ENCODE data around the gene KRTAP23-1.

KRTAP23-1 gene, protein sequence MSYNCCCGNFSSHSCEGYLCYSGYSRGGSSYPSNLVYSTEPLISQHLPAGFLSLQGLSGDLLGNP

DNA sequence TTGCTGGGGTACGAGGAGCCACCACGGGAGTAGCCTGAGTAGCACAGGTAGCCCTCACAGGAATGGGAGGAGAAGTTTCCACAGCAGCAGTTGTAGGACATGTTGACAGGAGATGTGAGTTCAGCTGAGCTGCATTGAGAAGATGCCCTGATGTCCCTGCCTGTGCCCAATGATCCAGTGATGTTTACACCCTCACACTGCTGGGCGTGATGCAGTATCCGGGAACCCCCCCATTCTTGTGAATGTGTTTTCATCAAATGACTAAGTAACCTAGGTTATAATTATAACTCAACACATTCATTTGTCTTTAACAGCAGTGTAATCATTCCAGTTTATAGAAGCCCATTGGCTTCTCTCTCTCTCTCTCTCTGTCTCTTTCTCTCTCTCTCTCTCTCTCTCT is at the start of gene KRTAP23-1:
TSS of gene KRTAP23-1 (minus strand) at position 101 of the 400 bp plus-strand sequence. CDS start at position 101, 0 bp downstream.
- DNase-seq (ENCODE audit: low spot score), result no peak

DNA sequence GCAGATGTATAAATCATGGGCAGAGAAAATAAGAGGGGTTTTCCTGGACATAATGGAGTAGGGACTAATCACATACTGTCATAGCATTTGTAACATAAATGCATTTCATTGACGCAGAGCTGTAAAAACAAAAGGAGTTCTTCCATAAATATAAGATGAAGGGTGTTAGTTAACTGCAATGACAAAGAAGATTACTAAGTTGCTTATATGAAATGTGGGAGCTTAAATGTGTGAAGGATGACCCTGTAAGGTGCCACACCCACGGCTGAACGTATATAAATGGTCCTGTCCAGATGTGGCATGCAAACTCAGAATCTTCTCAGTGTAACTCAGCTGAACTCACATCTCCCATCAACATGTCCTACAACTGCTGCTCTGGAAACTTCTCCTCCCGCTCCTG is 47.3 kb upstream of the KRTAP23-1 start, which contains the start of gene KRTAP13-1:
TSS of gene KRTAP13-1 (plus strand) at position 301 of the 400 bp plus-strand sequence. CDS start at position 357, 56 bp downstream.
- DNase-seq (ENCODE audit: low spot score), result no peak

DNA sequence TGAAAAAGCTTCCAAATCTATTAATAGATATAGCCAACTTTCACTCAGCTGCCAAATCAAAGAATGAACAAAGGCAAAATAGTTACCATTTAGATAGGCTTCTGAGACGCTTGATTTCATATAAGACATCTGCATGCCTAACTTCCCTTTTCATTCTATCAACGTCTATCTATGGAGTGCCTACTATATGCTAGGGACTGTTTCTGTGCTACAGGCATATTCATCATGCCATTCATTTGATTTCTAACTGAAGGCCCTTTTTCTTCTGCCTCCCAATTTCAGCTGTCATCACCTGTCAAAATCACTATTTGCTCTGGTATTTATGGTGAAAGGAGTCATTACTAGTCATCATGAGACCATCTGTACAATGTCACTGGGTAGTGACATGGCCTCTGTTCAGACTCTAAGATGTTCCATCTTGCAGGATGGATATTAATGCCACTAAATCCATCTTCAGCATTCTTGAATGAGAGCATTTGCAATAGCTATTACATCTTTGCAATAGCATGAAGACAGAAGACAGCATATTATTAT is 43.2 kb upstream of the KRTAP23-1 start:
- no peak for DNase-seq (ENCODE audit: low spot score)

DNA sequence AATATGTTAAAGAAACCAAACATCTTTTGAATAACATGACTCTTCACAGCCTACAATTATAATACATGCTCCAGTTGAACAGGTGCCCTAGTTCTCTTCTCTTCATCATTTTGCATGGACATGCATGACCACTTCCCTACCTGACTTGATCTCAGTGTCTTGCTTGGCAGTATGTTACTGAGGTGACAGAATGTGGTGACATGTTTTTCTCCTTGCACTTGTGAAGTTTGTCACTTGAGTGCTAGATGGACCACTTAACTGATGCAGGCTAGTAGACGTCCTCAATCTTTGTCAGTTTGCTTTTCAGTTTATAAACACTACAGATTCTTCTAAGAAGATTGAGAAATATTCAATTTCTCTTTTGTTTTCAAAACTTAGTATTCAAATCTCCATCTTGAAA is 33.8 kb upstream of the KRTAP23-1 start:
- DNase-seq (ENCODE audit: low spot score), result no peak

DNA sequence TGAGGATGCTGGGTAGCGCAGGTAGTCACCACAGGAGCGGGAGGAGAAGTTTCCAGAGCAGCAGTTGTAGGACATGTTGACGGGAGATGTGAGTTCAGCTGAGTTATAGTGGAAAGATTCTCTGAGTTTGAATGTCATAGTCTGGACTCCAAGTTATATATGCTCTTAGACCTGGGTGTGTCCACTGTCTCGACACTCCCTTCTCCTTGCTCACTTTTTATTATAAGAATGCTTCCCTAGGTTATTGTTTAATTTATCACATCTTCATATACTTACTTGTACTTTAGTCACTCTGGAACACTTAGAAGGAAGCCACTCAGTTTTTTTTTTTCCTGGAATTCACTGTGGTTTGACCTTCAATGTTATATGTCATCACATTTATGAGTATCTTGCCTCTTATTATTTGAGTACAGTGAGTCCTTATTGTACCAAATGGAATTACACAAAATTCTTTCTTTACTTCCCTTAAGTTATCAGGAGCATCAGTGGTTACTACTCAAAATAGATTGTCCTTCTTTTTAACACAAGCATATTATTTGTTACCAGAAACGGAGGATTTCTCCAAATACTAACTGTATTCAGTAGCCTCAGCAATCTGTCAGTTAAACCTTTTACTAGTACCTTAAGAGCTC is 23.8 kb upstream of the KRTAP23-1 start, which contains the start of gene KRTAP13-2:
TSS of gene KRTAP13-2 (minus strand) at position 133 of the 632 bp plus-strand sequence. CDS start at position 75, 58 bp downstream.
- no peak for DNase-seq (ENCODE audit: low spot score)

DNA sequence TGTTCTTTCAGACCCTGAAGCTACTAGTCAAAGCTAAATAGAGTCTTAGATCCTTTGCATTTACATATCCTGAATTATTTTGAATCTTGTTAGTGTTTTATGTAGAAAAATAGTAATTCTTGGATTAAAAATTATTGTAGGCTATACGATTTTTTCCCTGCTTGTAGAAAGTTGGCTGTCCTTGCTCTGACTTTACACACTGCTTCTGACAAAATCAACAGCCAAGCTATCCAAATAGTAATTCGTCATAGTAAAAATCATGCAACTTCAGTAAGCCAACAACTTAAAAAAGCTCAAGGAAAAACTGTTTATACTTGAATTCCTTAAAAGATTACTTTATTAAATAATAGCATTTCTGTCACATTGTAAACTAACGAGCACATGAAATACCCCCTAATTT is 7.5 kb upstream of the KRTAP23-1 start:
- no peak for DNase-seq (ENCODE audit: low spot score)

DNA sequence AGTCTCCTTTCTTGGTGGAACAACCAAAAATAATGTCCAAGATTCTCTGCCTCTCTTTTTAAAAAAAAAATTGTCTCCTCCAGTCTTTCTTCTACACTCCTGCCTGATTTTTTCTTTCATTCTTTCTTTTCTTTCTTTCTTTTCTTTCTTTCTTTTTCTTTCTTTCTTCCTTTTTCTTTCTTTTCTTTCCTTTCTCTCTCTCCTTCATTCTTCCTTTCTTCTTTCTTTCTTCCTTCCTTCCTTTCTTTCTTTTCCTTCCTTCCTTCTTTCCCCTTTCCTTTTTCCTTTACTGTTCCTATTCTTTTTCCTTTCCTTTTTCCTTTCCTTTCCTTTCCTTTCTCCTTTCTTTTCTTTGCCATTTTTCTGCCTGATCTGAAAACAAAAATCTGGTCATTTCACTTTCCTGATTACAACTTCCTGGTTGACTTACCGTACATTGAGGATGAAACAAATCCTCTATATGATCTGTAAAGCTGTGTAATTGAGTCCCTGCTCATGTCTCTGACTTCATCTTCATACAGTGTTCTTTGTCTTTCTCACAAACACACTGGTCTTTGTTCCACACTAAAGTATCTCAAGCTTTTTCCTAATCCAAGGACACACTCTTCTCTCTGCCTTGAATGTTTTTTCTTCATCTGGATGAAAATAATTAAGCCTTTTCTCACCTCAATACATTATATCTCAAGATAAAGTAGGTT is 6.1 kb upstream of the KRTAP23-1 start:
- DNase-seq (ENCODE audit: low spot score), result no peak

DNA sequence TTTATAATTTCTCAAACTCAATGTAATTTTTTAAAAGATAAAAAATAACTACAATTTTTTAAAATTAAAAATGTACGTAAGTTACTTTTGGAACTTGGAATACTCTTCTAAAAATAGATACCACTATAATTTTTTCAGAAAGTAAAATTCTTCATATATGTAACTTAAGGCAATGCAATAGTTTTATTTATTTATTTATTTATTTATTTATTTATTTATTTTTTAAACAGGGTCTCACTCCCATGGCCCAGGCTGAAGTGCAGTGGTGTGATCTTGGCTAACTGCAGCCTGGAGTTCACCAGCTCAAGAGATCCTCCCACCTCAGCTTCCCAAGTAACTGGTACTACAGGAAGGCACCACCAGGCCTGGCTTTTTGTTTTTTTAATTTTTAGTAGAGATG is 3.1 kb upstream of the KRTAP23-1 start:
- DNase-seq (ENCODE audit: low spot score), result no peak

DNA sequence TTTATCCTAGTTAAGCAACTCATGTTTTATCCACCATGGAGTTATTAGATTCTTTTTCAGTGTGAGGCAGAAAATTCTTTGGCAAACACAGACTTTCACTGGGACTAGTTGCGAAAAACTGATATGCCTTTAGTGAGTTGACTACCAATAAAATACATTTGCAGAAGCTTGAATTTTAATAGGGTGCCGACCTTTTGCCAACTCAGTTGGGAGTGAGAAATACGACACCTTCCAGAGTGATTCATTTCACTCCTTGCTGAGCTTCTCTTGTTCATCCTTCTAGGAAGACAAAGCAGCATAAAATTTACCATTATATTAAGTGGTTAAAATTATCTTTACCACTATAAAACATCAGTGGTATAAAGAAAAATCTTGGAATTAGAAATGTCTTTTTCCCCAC is 1.2 kb upstream of the KRTAP23-1 start:
- DNase-seq (ENCODE audit: low spot score), result no peak

DNA sequence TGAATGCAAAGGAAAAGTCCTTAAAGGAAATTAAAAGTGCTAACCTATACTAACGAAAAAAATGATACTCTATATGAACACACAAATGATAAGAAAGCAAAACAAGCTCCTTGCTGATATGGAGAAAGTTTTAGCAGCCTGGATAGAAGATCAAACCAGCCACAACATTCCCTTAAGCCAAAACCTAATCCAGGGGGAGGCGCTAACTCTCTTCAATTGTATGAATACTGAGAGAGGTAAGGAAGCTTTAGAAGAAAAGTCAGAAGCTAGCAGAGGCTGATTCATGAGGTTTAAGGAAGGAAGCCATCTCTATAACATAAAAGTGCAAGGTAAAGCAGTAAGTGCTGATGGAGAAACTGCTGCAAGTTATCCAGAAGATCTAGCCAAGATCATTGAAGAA is 3.4 kb downstream of the KRTAP23-1 start:
- DNase-seq (ENCODE audit: low spot score), result no peak

DNA sequence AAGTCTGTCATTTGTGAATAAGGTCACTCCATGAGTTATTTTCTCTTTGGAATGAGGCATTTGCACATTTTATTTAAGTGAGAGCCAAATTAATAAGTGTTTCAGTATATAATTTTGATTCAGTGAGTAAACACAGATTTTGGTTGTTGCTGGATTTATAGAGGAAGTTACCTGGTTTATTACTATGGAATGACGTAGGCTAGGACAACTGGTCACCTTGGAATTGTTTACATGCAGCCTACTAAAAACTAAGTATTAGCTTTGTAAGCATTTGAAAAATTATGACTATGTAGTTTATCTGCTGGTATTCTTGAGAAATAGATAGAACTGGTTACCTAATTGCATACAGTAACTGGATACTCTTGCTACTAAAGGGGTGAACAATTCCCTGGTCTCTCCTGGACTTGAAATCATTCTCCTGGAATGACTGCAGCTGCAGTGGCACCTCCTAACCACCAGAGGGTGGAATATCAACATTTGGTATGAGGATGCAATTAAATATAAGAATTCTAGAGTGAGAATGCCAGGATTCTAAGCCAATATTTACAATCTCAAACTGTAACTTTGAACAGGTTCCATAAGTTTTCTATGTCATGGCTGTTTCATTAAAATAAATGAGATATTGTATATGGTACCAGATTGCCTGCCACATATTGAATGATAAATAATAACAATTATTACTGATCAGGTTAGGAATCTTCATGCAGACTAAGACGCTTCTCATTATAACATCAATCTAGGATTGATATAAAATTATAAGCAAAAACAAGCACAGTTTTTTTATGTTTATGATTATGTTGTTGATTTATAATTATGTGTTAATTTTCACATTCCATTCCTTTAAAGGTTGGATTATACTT is 7.5 kb downstream of the KRTAP23-1 start:
- peak; percentile 30 for DNase-seq (ENCODE audit: low spot score)

DNA sequence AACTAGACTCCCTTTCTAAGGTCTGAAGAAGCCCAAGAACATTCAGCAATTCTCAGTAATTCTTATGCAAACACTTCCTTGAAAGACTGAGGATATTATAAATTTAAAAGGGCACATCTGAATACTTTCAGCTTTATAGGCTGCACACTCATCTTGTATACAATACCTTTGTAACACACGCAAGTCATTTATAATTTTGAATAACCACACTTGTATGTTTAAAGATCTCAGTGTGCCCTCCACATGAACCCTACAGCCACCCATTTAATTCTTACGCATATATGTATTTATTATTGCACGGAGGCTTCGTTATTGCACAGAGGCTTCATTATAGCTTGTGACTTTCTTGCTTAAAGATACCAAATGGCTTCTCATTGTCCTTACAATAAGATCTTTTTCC is 9.7 kb downstream of the KRTAP23-1 start:
- DNase-seq (ENCODE audit: low spot score), result no peak

DNA sequence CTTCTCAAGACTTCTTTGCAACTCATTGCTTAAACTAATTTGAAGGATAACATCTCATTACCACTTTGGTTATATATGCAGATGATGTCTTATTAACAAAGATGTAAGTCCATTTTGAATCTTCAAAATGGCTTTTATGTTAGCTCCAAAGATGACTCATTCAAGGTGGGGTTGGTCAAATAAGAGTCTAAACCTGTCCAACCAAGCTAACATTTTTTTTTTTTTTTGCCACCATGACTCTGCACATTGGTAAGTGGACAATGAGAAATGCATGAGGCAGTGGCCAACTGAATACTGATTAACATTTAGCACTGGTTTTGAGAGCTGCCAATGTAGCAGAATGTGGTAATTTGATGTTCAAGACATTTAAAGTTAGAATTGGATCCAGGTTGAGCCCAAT is 10.6 kb downstream of the KRTAP23-1 start:
- no peak for DNase-seq (ENCODE audit: low spot score)

DNA sequence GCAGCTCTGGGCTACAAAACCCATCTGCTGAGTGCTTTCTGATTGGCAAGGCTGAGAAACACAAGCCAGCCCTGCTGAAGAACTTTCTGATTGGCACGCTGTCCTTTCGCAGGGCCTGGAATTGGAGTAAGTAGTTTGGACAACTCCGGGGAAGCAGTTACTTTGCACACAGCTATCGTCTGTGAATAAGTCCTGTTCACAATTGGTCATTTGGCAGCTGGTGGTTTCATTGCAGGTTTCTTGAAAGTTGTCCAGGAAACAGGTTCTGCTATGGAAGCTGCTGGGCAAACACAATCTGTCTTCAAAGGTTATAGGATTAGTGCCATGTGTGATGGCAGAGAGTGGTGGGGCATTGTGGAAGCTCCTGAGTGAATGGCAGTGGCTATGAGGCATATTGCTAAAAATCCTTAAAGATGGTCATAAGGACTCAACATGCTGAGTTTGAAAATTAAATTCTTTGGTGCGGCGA is 11.1 kb downstream of the KRTAP23-1 start, which contains the start of gene KRTAP27-1:
TSS of gene KRTAP27-1 (minus strand) at position 419 of the 469 bp plus-strand sequence. CDS start at position 393, 26 bp downstream.
- no peak for DNase-seq (ENCODE audit: low spot score)

DNA sequence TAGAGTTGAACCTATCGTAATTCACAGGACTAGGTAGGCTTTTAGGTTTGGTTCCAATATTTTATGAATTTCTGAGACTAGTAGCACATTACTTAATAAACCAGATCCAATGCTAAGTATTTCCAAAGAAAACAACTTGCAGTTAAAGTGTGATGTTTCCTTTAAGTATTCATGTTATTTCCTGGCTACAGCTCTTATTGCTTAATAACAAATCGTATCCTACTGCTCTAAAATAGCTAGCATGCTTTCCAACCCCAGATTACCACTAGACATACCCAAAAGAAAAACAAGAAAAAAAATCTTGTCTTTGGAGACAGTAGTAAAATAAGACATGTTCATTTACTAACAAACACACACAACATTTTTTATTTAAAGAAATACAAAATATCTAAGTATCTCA is 11.8 kb downstream of the KRTAP23-1 start:
- no peak for DNase-seq (ENCODE audit: low spot score)

DNA sequence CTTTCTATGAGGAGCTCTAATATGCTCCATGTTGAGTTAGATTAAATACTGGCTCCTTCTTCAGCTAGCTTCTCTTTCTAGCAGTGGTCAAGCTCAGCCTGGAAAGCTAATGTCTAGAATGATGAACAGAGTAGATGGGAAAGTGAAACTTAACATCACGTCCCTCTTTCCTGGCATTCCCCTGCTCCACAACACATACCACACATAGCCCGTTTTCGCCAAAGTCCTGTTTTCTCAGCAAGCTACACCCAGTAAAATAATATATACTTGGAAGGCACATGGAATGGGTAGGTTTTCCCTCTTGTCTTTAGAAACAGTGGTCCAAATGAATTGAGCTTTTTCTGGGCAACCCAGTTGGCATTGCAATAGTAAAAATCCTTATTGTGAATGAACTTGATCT is 14.7 kb downstream of the KRTAP23-1 start:
- DNase-seq (ENCODE audit: low spot score), result no peak

DNA sequence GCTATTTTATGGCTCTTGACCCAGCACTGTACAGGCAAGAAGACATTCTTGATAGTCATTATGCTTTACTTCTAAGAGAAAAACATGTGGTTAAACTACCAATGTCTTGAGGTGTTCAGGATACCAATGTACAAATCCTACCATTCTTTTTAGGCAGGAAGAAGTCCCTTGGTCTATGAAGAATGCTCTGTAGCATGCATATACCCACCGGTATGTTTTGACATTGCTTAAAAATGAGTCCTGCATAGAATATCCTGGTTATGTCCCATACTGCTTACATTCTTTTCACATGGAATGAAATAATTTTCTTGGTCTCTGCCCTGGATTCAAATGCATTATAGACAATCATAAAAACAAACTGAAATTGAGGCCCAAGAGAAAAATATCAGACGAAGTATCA is 15.7 kb downstream of the KRTAP23-1 start:
- DNase-seq (ENCODE audit: low spot score), result no peak

DNA sequence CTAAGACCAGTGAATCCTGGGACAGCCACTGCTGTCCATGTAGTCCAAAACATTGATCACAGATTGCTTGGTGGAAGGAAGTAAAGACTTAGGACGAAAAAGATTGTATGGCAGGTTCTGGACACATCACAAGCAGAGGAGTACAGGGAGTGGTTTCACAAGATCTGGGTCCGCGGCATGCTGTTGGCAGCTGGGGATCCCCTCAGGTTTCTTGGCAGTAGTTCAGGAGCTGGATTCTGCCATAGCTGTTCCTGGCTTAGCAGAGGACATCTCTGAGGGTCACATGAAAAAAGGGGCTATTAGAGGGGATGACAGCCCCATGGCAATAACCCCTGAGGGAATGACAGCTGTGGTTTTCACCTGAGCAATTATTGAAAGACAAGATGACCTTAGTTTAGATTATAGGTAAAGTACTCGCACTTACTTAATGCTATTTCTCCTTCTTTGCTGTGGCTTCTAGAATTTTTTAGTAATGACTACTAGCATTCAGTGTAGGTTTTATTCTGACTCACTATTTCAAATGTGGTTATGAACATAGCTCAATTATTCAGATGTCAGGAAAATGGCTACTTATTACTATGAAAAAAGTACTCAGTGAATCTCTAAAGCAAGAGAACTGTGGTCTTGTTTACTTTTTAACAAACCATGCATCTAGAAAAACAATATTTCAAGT is 19.1 kb downstream of the KRTAP23-1 start:
- DNase-seq (ENCODE audit: low spot score), result no peak

DNA sequence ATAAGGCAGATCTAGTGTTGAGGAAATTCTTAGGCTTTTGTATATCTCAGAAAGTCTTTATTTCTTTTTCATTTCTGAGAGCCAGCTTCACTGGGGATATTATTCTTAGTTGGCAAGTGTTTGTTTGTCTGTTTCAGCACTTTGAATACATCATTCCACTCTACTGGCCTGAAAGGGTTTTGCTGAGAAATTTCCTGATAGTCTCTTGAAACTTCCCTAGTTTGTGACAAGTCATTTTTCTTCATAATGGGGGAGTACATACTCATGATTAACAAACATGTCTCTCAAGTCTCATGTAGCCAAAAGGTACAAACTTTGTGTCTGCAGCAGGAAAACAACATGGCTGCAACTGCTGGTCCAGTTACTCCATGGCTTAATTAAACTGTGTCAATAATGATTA is 22.0 kb downstream of the KRTAP23-1 start:
- DNase-seq (ENCODE audit: low spot score), result no peak

DNA sequence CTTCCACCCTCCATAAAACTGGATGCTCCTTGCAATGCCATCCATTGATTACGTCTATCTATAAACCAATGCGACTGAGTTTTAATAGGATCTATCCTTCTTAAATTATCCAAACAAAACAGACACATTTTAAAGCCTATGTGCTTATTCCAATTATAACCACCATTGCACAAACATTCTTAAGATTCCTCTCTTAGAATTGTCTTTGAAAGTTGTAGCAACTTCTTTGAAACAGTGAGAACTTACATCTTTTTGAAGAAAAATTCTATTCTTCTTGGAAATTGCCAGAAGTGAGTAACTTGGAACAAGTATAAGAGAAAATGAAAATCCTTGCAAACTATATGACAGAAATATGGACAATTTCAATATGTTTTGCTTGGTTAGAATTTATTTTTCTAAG is 28.2 kb downstream of the KRTAP23-1 start, which contains the start of gene KRTAP26-1:
TSS of gene KRTAP26-1 (minus strand) at position 101 of the 400 bp plus-strand sequence. CDS start 280 bp downstream, outside the sequence.
- no peak for DNase-seq (ENCODE audit: low spot score)

DNA sequence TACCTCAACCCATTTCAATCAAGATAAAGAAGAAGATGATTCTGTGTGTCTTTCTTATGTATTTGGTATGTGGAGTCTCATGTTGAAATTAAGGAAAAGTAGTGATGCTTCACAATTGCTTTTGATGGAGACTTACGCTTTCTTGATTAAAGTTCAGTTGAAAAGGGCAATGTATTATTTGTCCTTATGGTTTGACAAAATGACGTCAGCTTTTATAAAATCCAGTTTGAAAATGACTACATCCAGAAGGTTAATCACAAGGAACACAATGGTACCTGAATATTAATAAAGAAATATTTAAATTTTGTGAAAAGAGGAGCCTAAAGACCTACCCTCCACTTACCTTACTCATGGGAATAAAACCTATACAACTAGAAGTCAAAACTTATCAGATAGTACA is 32.7 kb downstream of the KRTAP23-1 start:
- no peak for DNase-seq (ENCODE audit: low spot score)

Measured in kidney capillary endothelial cell (primary cell).